Measurements from ENCODE around the gene SEC22A. TPM values are rescaled to one million over a fixed set of nuclear protein-coding genes. Genes with fewer than 3 reads are reported as not detected.

Gene SEC22A
- total RNA-seq, 1 donor from 2014 or later, result 11.6 TPM

GRCh38 chr3:123289391-123290106, 87.8 kb downstream of the SEC22A start:
- ATAC-seq, result no peak

GRCh38 chr3:123290107-123290930, 88.6 kb downstream of the SEC22A start:
- no peak for ATAC-seq

- ATAC-seq, result no peak
These were observed 89.2 kb downstream of the SEC22A start for GRCh38 chr3:123290962-123291361.

GRCh38 chr3:123291404-123291803, 89.7 kb downstream of the SEC22A start:
- no peak for ATAC-seq

GRCh38 chr3:123292321-123293310, 90.9 kb downstream of the SEC22A start:
- ATAC-seq, result no peak

GRCh38 chr3:123294296-123294938, 92.7 kb downstream of the SEC22A start:
- no peak for ATAC-seq

- ATAC-seq, result no peak
These were observed 93.6 kb downstream of the SEC22A start for GRCh38 chr3:123295171-123295900.

- no peak for ATAC-seq
These were observed 94.1 kb downstream of the SEC22A start for GRCh38 chr3:123295901-123296250.

- no peak for ATAC-seq
These were observed 94.5 kb downstream of the SEC22A start for GRCh38 chr3:123296261-123296660.

GRCh38 chr3:123296836-123297626, 95.3 kb downstream of the SEC22A start:
- no peak for ATAC-seq

- ATAC-seq, result no peak
These were observed 95.8 kb downstream of the SEC22A start for GRCh38 chr3:123297627-123297899.

GRCh38 chr3:123298903-123299302, 97.2 kb downstream of the SEC22A start:
- no peak for ATAC-seq

- no peak for ATAC-seq
These were observed 97.8 kb downstream of the SEC22A start for GRCh38 chr3:123299581-123299980.

GRCh38 chr3:123300056-123300455, 98.3 kb downstream of the SEC22A start:
- no peak for ATAC-seq

GRCh38 chr3:123300583-123300982, 98.8 kb downstream of the SEC22A start:
- ATAC-seq, result no peak

- ATAC-seq, result no peak
These were observed 99.8 kb downstream of the SEC22A start for GRCh38 chr3:123301331-123302184.

- ATAC-seq, result no peak
These were observed 101.2 kb downstream of the SEC22A start for GRCh38 chr3:123302961-123303360.

GRCh38 chr3:123303976-123304560, 102.3 kb downstream of the SEC22A start:
- no peak for ATAC-seq

- no peak for ATAC-seq
These were observed 103.4 kb downstream of the SEC22A start for GRCh38 chr3:123305192-123305591.

GRCh38 chr3:123307064-123307463, 105.3 kb downstream of the SEC22A start:
- ATAC-seq, result no peak

All from esophagus mucosa (tissue), 1 donor.